SK-N-SH treated with all-trans-retinoic acid at 6 μM for 48 hours (cell line): ENCODE data around the gene GPR32.
A peak's percentile ranks its signal among the peaks of the same experiment; 100 is the strongest.
"Not testable (repeated sequence)": the region's sequence is repeated elsewhere in the genome, so short reads cannot be mapped to it uniquely, and the experiment has no call there.

Experiments used
- ATAC-seq: fragments of 200-7000 bp; cut with Tn5 transposase; 3 replicates; pipeline ENCODE4 v1.9.1; 2020; ENCODE audit warnings: mild to moderate bottlenecking, moderate library complexity
- ARNTL ChIP-seq: fragments of 450-650 bp; formaldehyde crosslinking; IDR thresholded peaks from 2 replicates; pipeline ENCODE4 v1.5.0; 2020; ENCODE audit warnings: low read depth, mild to moderate bottlenecking, moderate library complexity, borderline replicate concordance
- BACH2 ChIP-seq: fragments of 250-450 bp; sonication (Bioruptor Pico); IDR thresholded peaks from 2 replicates; pipeline ENCODE4 v1.9.0; 2021; ENCODE audit warnings: mild to moderate bottlenecking, borderline replicate concordance
- CREB5 ChIP-seq: fragments of 250-450 bp; sonication (Bioruptor Pico); IDR thresholded peaks from 2 replicates; pipeline ENCODE4 v1.5.1; 2020; ENCODE audit warnings: low read depth, mild to moderate bottlenecking, moderate library complexity
- CSDC2 ChIP-seq: fragments of 250-450 bp; sonication (Bioruptor Pico); IDR thresholded peaks from 2 replicates; pipeline ENCODE4 v1.5.0; 2020; ENCODE audit warnings: mild to moderate bottlenecking, moderate library complexity
- ESRRG ChIP-seq: fragments of 250-450 bp; sonication (Bioruptor Pico); IDR thresholded peaks from 2 replicates; pipeline ENCODE4 v1.6.1; 2021; ENCODE audit warnings: mild to moderate bottlenecking
- GLIS3 ChIP-seq: fragments of 250-450 bp; sonication (Bioruptor Pico); IDR thresholded peaks from 2 replicates; pipeline ENCODE4 v1.5.0; 2020; ENCODE audit warnings: mild to moderate bottlenecking, moderate library complexity
- ISL1 ChIP-seq: fragments of 250-450 bp; sonication (Bioruptor Pico); IDR thresholded peaks from 2 replicates; pipeline ENCODE4 v2.1.2; 2022; ENCODE audit warnings: mild to moderate bottlenecking, moderate library complexity
- OSR1 ChIP-seq: fragments of 250-450 bp; sonication (Bioruptor Pico); IDR thresholded peaks from 2 replicates; pipeline ENCODE4 v1.8.0; 2022; ENCODE audit warnings: moderate library complexity, mild to moderate bottlenecking, inconsistent platforms
- PATZ1 ChIP-seq: fragments of 250-450 bp; sonication (Bioruptor Pico); IDR thresholded peaks from 2 replicates; pipeline ENCODE4 v1.8.0; 2020; ENCODE audit warnings: mild to moderate bottlenecking, moderate library complexity, borderline replicate concordance
- PPARA ChIP-seq: fragments of 250-450 bp; sonication (Bioruptor Pico); IDR thresholded peaks from 2 replicates; pipeline ENCODE4 v1.5.0; 2020; ENCODE audit warnings: mild to moderate bottlenecking, borderline replicate concordance
- RARB ChIP-seq: fragments of 250-450 bp; sonication (Bioruptor Pico); IDR thresholded peaks from 2 replicates; pipeline ENCODE4 v1.8.0; 2021; ENCODE audit warnings: mild to moderate bottlenecking, moderate library complexity
- TCF4 ChIP-seq: fragments of 250-450 bp; sonication (Bioruptor Pico); IDR thresholded peaks from 2 replicates; pipeline ENCODE4 v1.8.0; 2021; ENCODE audit warnings: mild to moderate bottlenecking, moderate library complexity, borderline replicate concordance
- TOX ChIP-seq: fragments of 250-450 bp; sonication (Bioruptor Pico); IDR thresholded peaks from 2 replicates; pipeline ENCODE4 v1.8.0; 2021; ENCODE audit warnings: mild to moderate bottlenecking, moderate library complexity, borderline replicate concordance
- TSHZ2 ChIP-seq: fragments of 250-450 bp; sonication (Bioruptor Pico); IDR thresholded peaks from 2 replicates; pipeline ENCODE4 v1.5.0; 2020; ENCODE audit warnings: mild to moderate bottlenecking, moderate library complexity
- ZFP3 ChIP-seq: fragments of 250-450 bp; sonication (Bioruptor Pico); IDR thresholded peaks from 2 replicates; pipeline ENCODE4 v1.5.0; 2020; ENCODE audit warnings: mild to moderate bottlenecking, moderate library complexity
- ZFP30 ChIP-seq: fragments of 450-650 bp; formaldehyde crosslinking; IDR thresholded peaks from 2 replicates; pipeline ENCODE4 v1.5.0; 2022; ENCODE audit warnings: mild to moderate bottlenecking, moderate library complexity
- ZNF565 ChIP-seq: fragments of 450-650 bp; formaldehyde crosslinking; conservative IDR thresholded peaks from 2 replicates; pipeline ENCODE4 v1.5.0; 2020; ENCODE audit warnings: low read depth, mild to moderate bottlenecking, moderate library complexity
- ZNF70 ChIP-seq: fragments of 450-650 bp; formaldehyde crosslinking; IDR thresholded peaks from 2 replicates; pipeline ENCODE4 v1.5.0; 2020; ENCODE audit warnings: mild to moderate bottlenecking, moderate library complexity
- TF ChIP-seq, protein P1 (sequence below): fragments of 250-450 bp; sonication (Bioruptor Pico); IDR thresholded peaks from 2 replicates; pipeline ENCODE4 v1.8.0; 2021; ENCODE audit warnings: low read depth, mild to moderate bottlenecking, moderate library complexity, borderline replicate concordance
- TF ChIP-seq, protein P2 (sequence below): fragments of 250-450 bp; sonication (Bioruptor Pico); IDR thresholded peaks from 2 replicates; pipeline ENCODE4 v1.5.1; 2021; ENCODE audit warnings: mild to moderate bottlenecking, moderate library complexity

Gene GPR32

DNA sequence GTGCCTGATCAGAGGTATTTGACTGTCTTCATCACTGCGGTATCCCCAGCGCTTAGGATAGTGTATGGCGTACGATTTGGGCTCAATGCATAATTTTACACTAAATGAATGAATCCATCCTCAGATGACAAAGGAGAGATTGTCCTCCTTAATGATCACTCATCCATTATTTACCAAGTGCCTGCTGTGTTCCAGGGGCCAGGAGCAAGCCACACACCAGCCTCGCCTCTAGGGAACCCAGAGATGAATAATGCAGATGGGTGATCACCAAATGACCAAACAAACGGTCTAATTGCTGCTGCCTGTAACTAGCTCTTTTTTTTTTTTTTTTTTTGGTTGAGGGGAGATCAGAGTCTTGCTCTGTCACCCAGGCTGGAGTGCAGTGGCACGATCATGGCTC, 5.9 kb upstream of the GPR32 start:
- TF ChIP-seq BACH2 (CRISPR knock-in tag) (no peak), ZNF70 (CRISPR knock-in tag) (no peak), ZFP3 (CRISPR knock-in tag) (no peak), ARNTL (CRISPR knock-in tag) (no peak)
- TF ChIP-seq, all 23 proteins: peak for 0
- no peak for ATAC-seq

DNA sequence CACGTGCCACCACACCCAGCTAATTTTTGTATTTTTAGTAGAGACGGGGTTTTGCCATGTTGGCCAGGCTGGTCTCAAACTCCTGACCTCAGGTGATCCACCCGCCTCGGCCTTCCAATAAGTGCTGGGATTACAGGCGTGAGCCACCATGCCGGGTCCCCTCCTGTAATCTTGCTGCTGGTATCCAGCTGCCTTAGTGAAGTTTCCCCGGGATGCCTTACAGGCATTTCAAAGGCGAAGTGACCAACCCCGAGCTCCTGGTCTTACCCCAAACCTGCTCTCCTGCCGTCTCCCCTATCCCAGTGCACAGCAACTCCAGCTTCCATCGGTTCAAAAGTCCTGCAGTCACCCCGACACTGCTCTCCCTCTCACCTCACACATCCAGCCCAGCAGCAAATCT, 3.5 kb upstream of the GPR32 start:
- ATAC-seq = not testable (repeated sequence)

DNA sequence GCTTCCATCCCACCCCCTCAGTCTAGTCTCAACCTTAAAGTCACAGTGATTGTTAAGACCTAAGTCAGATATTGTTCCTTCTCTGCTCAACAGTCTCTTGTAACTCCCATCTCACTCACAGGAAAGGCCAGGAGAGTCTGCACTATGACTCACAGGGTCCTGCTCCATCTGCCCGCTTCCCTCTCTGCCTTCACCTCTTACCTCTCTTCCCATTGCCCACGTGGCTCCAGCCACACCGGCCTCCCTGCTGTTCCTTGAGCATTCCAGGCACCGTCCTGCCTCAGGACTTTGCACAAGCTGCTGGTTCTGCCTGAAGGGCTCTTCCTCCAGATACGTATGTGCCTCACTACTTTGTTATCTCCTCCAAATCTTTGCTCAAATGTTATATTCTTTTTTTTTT, 3.0 kb upstream of the GPR32 start:
- peak; percentile 57 for ATAC-seq

- no peak for ATAC-seq
- TF ChIP-seq CSDC2 (CRISPR knock-in tag) (no peak), CREB5 (no peak), RARB (CRISPR knock-in tag) (no peak), TSHZ2 (CRISPR knock-in tag) (no peak), ZFP30 (CRISPR knock-in tag) (no peak), TCF4 (CRISPR knock-in tag) (no peak), ZNF565 (no peak), ESRRG (no peak), ZNF70 (CRISPR knock-in tag) (no peak)
- TF ChIP-seq, protein P1, sequence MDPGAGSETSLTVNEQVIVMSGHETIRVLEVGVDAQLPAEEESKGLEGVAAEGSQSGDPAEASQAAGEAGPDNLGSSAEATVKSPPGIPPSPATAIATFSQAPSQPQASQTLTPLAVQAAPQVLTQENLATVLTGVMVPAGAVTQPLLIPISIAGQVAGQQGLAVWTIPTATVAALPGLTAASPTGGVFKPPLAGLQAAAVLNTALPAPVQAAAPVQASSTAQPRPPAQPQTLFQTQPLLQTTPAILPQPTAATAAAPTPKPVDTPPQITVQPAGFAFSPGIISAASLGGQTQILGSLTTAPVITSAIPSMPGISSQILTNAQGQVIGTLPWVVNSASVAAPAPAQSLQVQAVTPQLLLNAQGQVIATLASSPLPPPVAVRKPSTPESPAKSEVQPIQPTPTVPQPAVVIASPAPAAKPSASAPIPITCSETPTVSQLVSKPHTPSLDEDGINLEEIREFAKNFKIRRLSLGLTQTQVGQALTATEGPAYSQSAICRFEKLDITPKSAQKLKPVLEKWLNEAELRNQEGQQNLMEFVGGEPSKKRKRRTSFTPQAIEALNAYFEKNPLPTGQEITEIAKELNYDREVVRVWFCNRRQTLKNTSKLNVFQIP (CRISPR knock-in tag) = no peak
Measured at GRCh38 chr19:50768277-50768676, 2.0 kb upstream of the GPR32 start.

DNA sequence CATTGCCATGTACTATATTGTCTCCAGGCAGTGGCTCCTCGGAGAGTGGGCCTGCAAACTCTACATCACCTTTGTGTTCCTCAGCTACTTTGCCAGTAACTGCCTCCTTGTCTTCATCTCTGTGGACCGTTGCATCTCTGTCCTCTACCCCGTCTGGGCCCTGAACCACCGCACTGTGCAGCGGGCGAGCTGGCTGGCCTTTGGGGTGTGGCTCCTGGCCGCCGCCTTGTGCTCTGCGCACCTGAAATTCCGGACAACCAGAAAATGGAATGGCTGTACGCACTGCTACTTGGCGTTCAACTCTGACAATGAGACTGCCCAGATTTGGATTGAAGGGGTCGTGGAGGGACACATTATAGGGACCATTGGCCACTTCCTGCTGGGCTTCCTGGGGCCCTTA, 624 bp downstream of the GPR32 start:
- ATAC-seq = no peak
- no peak for TF ChIP-seq GLIS3 (CRISPR knock-in tag)
- TF ChIP-seq CSDC2 (CRISPR knock-in tag) = no peak
- TF ChIP-seq ISL1 (CRISPR knock-in tag) = no peak
- no peak for TF ChIP-seq ESRRG
- no peak for TF ChIP-seq BACH2 (CRISPR knock-in tag)
- TF ChIP-seq PATZ1 (CRISPR knock-in tag) = no peak
- no peak for TF ChIP-seq OSR1 (CRISPR knock-in tag)
- no peak for TF ChIP-seq TOX (CRISPR knock-in tag)
- TF ChIP-seq ZFP3 (CRISPR knock-in tag) = no peak
- no peak for TF ChIP-seq ARNTL (CRISPR knock-in tag)
- TF ChIP-seq PPARA (CRISPR knock-in tag) = no peak
- TF ChIP-seq ZNF565 = no peak
- TF ChIP-seq, protein P2, sequence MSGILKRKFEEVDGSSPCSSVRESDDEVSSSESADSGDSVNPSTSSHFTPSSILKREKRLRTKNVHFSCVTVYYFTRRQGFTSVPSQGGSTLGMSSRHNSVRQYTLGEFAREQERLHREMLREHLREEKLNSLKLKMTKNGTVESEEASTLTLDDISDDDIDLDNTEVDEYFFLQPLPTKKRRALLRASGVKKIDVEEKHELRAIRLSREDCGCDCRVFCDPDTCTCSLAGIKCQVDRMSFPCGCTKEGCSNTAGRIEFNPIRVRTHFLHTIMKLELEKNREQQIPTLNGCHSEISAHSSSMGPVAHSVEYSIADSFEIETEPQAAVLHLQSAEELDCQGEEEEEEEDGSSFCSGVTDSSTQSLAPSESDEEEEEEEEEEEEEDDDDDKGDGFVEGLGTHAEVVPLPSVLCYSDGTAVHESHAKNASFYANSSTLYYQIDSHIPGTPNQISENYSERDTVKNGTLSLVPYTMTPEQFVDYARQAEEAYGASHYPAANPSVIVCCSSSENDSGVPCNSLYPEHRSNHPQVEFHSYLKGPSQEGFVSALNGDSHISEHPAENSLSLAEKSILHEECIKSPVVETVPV (CRISPR knock-in tag) = no peak
